HG03432 (cell line): Measurements from ENCODE around the gene RNGTT.

ENCODE experiments used
- ATAC-seq: cut with Tn5 transposase; IDR thresholded peaks from one replicate; pipeline ENCODE4 v1.9.1; 2021; ENCODE audit warnings: mild to moderate bottlenecking, moderate library complexity; ENCODE audit not compliant: unreplicated experiment

RNGTT gene

GRCh38 chr6:88670369-88670768 is 293.0 kb downstream of the RNGTT start:
- ATAC-seq = no peak

GRCh38 chr6:88669475-88669874 is 293.9 kb downstream of the RNGTT start:
- no peak for ATAC-seq

- ATAC-seq = no peak
These were observed 296.5 kb downstream of the RNGTT start for GRCh38 chr6:88666901-88667300.

DNA sequence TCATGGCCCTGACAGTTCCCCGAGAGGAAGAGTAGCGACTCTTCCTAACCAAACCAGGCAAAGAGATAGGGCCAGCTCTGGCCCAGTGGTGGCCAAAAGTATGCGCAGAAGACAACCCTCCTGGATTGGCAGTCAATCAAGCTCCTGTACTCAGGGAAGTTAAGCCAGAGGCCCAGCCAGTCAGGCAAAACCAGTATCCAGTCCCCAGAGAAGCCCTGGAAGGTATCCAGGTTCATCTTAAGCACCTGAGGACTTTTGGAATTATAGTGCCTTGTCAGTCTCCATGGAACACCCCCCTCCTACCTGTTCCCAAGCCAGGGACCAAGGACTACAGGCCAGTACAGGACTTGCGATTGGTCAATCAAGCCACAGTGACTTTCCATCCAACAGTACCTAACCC is 298.3 kb downstream of the RNGTT start:
- ATAC-seq = no peak

DNA sequence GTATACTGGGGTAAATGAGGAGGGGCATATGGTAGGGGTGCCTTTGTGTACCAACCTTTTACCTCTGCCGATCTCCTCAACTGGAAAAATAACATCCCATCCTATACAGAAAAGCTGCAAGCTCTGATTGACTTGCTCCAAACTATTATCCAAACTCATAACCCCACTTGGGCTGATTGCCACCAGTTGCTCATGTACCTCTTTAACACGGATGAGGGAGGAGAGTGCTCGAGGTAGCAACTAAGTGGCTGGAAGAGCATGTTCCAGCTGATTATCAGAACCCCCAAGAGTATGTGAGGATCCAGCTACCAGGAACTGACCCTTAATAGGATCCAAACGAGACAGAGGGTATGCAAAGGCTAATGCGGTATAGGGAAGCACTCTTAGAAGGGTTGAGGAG is 299.6 kb downstream of the RNGTT start:
- no peak for ATAC-seq

- peak; percentile 67 for ATAC-seq
These were observed 300.7 kb downstream of the RNGTT start for GRCh38 chr6:88662653-88663174.

DNA sequence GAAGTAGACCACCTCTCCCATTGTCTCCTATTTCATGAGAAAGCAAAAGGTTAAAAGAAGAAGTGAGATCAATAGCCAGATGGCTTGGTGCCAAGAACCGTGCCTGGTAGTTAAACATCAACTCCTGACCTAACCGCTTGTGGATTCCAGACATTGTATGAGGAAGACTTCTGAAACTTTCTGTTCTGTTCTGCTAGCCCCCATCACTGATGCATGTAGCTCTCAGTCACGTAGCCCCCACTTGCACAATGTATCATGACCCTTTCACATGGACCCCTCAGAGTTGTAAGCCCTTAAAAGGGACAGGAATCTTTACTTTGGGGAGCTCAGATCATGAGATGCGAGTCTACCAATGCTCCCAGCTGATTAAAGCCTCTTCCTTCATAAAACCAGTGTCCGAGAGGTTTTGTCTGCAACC is 301.2 kb downstream of the RNGTT start:
- ATAC-seq = peak; percentile 63

GRCh38 chr6:88661136-88661535 is 302.3 kb downstream of the RNGTT start:
- no peak for ATAC-seq

DNA sequence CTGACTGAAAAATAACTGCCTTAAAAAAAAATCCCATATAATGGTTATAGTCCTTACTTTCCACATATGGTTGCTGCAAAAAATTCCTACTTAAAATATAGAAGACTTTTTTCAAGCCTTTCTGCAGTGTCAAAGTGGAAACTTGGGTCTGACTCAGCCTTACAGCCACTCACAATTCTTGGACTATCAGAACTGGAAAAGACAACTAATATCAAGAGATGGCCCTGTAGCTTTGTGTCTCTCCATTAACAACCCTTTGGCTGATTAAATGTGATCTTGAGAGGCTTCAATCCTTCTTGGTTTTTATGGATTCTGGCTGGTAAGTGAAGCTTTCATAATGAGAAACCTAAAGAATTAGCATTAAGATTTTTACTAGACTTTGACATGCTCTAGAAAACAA is 307.8 kb downstream of the RNGTT start:
- no peak for ATAC-seq

DNA sequence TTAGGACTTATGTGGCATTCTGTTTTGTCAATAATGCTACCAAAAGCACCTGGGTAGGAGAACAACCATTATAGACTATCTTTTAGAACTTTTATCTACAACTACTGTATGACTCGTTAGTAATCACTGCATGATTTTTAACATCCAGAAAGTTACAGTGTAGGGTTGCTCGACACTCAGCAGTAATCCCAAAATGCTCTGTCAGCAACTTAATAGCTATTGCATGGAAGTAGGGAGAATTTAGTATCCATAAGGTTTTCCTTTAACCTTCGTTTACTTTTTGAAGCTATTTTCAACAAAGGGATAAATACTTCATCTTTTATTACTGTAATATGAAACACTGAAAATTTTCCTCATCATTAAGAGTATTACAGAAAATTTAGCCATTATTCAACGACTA is 309.5 kb downstream of the RNGTT start:
- no peak for ATAC-seq

- no peak for ATAC-seq
These were observed 312.0 kb downstream of the RNGTT start for GRCh38 chr6:88651400-88651799.

GRCh38 chr6:88650979-88651378 is 312.4 kb downstream of the RNGTT start:
- no peak for ATAC-seq

GRCh38 chr6:88650029-88650619 is 313.3 kb downstream of the RNGTT start:
- peak; percentile 96 for ATAC-seq

- peak; percentile 96 for ATAC-seq
These were observed 322.1 kb downstream of the RNGTT start for GRCh38 chr6:88641178-88641903.

GRCh38 chr6:88637761-88638545 is 325.5 kb downstream of the RNGTT start:
- no peak for ATAC-seq

DNA sequence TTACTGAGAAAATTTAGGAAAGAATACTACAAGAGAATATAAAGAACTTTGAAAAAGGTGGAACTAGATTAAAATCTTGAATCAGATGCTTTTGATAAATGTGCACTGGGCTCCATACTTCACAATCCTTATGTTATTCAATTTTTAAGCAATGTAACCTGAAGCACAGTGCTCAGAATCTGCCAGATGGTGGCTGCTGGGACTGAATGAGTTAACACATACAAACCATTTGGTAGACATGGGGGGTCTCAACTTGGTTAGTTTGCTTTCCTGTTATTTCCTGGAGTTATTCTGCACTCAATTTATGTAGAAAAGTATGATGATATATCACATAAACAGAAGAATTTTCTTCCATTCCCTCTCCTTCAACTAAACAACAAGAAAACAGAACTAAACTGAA is 326.5 kb downstream of the RNGTT start:
- ATAC-seq = no peak

DNA sequence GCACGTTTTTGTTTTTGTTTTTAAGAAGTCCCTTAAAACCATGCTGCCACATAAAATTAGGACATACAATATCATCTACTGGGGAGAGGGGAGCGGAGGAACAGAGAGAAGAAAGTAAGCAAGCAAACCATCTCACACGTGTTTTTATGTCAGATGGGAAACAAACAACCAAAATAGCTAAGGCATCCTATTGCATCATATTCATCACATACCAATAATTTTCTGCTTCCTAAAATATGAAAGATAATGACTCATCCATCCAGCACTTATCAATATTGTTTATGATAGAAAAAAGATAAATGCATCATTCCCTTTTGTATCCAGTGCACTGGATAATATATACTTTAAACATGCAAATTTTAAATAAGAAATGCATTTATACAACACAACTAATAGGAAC is 329.6 kb downstream of the RNGTT start:
- ATAC-seq = no peak

DNA sequence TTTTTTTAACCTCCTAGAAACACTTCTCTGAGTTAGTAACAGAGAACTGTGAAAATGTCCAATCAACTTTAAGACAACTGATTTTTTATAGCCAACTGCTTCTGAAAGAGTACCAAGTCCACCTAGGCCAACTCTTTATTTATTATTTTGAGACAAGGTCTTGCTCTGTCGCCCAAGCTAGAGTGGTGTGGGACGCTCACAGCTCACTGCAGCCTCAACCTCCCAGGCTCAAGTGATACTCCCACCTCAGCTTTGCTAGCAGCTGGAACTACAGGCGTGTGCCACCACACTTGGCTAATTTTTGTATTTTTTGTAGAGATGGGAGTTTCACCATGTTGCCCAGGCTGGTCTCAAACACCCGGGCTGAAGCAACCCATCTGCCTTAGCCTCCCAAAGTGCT is 331.6 kb downstream of the RNGTT start:
- ATAC-seq = no peak

DNA sequence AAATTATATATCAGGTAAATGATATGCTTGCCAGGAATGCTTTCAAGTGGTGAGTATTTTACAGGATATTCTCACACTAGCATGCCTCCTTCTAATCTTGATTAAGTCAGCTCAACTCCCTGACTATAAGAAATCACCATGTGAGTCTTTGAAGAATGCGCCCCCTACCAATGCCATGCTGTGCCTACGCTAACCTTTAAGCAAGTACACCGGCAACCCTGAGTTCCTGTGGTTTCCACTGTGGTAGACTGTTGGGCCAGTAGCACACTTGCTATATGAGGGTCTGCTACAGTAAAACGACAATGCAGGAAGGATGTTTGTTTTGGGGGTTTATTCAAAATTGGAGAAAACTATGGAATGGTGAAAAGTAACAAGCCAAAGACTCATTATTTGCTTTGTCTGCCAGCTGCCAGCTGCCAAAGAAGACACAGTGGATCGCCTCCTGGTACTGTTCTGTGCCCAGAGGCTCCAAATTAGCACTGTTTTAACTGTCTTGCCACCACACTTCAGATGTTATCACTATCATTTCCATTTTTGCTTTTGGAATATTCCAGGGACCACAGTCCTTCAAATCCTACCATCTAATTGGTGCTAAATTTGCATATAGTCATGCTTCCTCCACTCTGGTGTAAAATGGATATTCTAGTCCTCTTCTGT is 333.5 kb downstream of the RNGTT start:
- ATAC-seq = no peak

DNA sequence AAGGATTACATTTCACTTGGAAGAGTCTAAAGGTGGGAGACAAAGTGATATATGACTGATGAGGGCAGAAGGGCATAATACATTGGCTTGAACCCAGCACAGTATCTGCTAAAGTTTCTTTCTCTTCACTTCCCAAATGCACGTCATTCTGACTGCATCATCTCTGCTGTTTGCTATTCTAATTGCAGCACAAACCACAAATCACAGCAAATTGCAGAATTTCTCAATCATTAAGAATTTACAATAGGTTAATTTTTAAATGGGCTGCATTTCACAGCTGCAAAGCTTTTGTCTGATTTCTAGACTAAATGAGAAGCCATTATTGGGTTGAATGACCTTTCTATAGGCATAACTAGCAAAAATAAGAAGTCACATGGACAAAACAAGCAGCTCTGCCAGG is 337.0 kb downstream of the RNGTT start:
- ATAC-seq = no peak

DNA sequence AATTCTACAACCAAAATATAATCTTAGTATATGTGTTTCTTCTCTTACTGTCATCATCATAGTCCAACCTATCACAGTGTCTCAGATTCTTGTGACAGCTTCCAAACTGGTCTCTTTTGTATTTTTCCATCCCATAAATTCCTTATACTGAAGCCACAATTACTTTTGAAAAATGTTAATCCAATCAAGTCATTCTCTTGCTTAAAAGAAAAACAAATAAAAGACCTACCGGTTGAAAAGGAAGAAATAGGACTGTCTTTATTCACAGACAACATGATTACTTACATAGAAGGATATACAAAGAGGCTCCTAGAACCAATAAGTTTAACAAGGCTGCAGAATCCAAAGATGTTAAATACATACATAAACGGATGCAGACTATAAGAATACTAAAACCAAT is 339.9 kb downstream of the RNGTT start:
- ATAC-seq = no peak
